ENCODE data around the gene MPHOSPH10. TPM values are rescaled to one million over a fixed set of nuclear protein-coding genes. Genes with fewer than 3 reads are reported as not detected.
"Not testable (repeated sequence)": the region's sequence is repeated elsewhere in the genome, so short reads cannot be mapped to it uniquely, and the experiment has no call there.

The MPHOSPH10 gene
- total RNA-seq, 4 donors from 2014 or later = 14.7 to 43.1 (median 21.0) TPM

- no peak for TF ChIP-seq POLR2A (IDR thresholded peaks at IDR 0.05)
- peak in 2 of 4 experiments; percentile 30 to 47 for TF ChIP-seq CTCF (IDR thresholded peaks at IDR 0.05)
- H3K9me3 ChIP-seq = no peaks in the 10 kb centered on the region
- H3K4me3 ChIP-seq = no peak overlapping the region
- intact Hi-C loops (cut with DNase I; ENCODE audit: low total_unique reads) = no loop called here
- no peaks in the 10 kb centered on the region for H3K4me1 ChIP-seq
- DNase-seq = no peak
- H3K27me3 ChIP-seq = no peaks in the 10 kb centered on the region
- H3K36me3 ChIP-seq = no peaks in the 10 kb centered on the region
- H3K27ac ChIP-seq = no peak overlapping the region
Observed at GRCh38 chr2:71100195-71100964, 30.1 kb upstream of the MPHOSPH10 start.

DNA sequence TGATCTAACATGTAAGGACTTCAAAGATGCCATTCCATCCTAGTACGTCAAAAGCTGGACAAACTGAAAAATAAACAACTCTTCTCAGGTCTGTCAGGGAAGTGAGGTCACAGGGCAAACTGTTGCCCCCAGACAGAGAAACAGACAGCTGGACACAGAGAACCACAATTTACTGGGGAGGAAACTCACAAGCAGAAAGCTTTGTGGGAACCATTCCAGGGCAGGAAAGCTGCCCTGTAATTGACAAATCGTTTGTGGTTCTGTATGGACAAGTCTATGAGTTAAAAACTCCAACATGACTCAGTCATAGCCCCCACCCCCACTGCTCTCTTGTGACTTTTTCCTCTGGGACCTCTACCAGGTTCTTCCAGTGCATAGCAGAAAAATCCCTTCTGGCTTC lies 28.8 kb upstream of the MPHOSPH10 start:
- intact Hi-C loops (cut with DNase I; ENCODE audit: low total_unique reads) = no loop called here
- Histone ChIP-seq H3K4me1 (no peaks in the 10 kb centered on the region), H3K27ac (no peak overlapping the region), H3K36me3 (no peaks in the 10 kb centered on the region), H3K27me3 (no peaks in the 10 kb centered on the region), H3K4me3 (no peak overlapping the region), H3K9me3 (no peaks in the 10 kb centered on the region)
- no peak for DNase-seq
- no peak for TF ChIP-seq POLR2A (IDR thresholded peaks at IDR 0.05)
- TF ChIP-seq CTCF (IDR thresholded peaks at IDR 0.05) = no peak

DNA sequence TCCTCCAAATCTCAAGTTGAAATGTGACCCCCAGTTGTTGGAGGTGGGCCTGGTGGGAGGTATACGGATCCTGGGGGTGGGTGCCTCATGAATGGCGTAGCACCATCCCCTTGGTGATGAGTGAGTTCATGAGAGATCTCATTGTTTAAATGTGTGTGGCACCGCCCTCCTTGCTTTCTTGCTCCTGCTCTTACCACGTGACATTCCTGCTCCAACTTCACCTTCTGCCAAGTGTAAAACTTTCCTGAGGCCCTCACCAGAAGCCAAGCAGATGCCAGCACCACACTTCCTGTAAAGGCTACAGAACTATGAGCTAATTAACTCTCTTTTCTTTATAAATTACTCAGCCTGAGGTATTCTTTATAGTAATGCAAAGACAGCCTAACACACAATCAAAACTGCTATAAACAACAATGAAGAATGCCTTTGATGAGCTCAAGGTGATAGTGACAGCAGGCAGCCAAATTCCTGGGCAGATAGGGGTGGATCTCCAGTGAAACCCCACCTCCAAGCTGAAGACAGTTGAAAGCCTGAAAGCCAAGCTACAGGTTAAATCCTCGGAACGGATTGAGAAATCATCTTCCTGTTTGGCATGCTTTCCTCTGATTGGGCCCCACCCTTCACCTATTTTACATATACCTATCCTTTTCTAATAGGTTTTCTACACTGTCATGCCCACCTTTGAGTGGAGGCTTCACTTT lies 27.3 kb upstream of the MPHOSPH10 start:
- Histone ChIP-seq H3K27ac (no peak overlapping the region), H3K36me3 (no peaks in the 10 kb centered on the region), H3K9me3 (no peaks in the 10 kb centered on the region), H3K4me1 (no peaks in the 10 kb centered on the region), H3K4me3 (no peak overlapping the region), H3K27me3 (no peaks in the 10 kb centered on the region)
- intact Hi-C loops (cut with DNase I; ENCODE audit: low total_unique reads) = no loop called here
- no peak for DNase-seq
- TF ChIP-seq POLR2A (IDR thresholded peaks at IDR 0.05) (no peak), CTCF (IDR thresholded peaks at IDR 0.05) (no peak)

- H3K9me3 ChIP-seq = no peaks in the 10 kb centered on the region
- DNase-seq = no peak
- TF ChIP-seq POLR2A (IDR thresholded peaks at IDR 0.05) (no peak), CTCF (IDR thresholded peaks at IDR 0.05) (no peak)
- H3K27ac ChIP-seq = no peak overlapping the region
- H3K36me3 ChIP-seq = no peaks in the 10 kb centered on the region
- no peaks in the 10 kb centered on the region for H3K27me3 ChIP-seq
- intact Hi-C loops (cut with DNase I; ENCODE audit: low total_unique reads) = no loop called here
- no peak overlapping the region for H3K4me3 ChIP-seq
- H3K4me1 ChIP-seq = no peaks in the 10 kb centered on the region
Observed at GRCh38 chr2:71103809-71104208, 26.6 kb upstream of the MPHOSPH10 start.

GRCh38 chr2:71106463-71106862 lies 24.0 kb upstream of the MPHOSPH10 start:
- H3K27ac ChIP-seq; DNase-seq; intact Hi-C loops (cut with DNase I; ENCODE audit: low total_unique reads); H3K36me3 ChIP-seq; H3K27me3 ChIP-seq; H3K9me3 ChIP-seq; H3K4me3 ChIP-seq; H3K4me1 ChIP-seq: not testable (repeated sequence)

All from uterus (tissue), 4 donors.